GM23338 (cell line): ENCODE measurements around the gene SNHG17. TPM values are rescaled to one million over a fixed set of nuclear protein-coding genes. Genes with fewer than 3 reads are reported as not detected.

Experiments
- ATAC-seq: fragments of 200-7000 bp; cut with Tn5 transposase; 3 replicates; pipeline ENCODE4 v1.9.1; 2020
- DNase-seq: peaks from one replicate; pipeline ENCODE4 v3.0.0-alpha.2; 2015; ENCODE audit warnings: low spot score
- H2AFZ ChIP-seq: fragments of 200-600 bp; sonication (generic); 2 replicates; pipeline ENCODE4 v1.8.0; 2016; ENCODE audit warnings: antibody characterized with exemption, mild to moderate bottlenecking, moderate library complexity
- H3F3A ChIP-seq: fragments of 200-600 bp; sonication (generic); replicated peaks from 2 replicates; pipeline ENCODE4 v1.8.0; 2017; ENCODE audit warnings: antibody characterized with exemption, mixed run types, low read depth
- H3K27ac ChIP-seq: fragments of 200-600 bp; sonication (generic); 2 replicates; pipeline ENCODE4 v1.6.1; 2016; ENCODE audit warnings: low read depth
- H3K27me3 ChIP-seq: fragments of 200-600 bp; sonication (generic); 2 replicates; pipeline ENCODE4 v1.8.0; 2016; ENCODE audit warnings: mild to moderate bottlenecking, mixed run types, moderate library complexity; ENCODE audit not compliant: insufficient read depth
- H3K36me3 ChIP-seq: fragments of 200-600 bp; sonication (generic); 2 replicates; pipeline ENCODE4 v1.8.0; 2016; ENCODE audit warnings: mild to moderate bottlenecking; ENCODE audit not compliant: insufficient read depth
- H3K4me1 ChIP-seq: fragments of 200-600 bp; sonication (generic); 2 replicates; pipeline ENCODE4 v1.8.0; 2016; ENCODE audit warnings: mild to moderate bottlenecking, moderate library complexity; ENCODE audit not compliant: insufficient read depth
- H3K4me2 ChIP-seq: fragments of 200-600 bp; sonication (generic); 2 replicates; pipeline ENCODE4 v1.7.1; 2017; ENCODE audit warnings: mixed run types
- H3K4me3 ChIP-seq: fragments of 200-600 bp; sonication (generic); 2 replicates; pipeline ENCODE4 v1.6.1; 2016; ENCODE audit warnings: mixed run types
- H3K79me2 ChIP-seq: fragments of 200-600 bp; sonication (generic); replicated peaks from 2 replicates; pipeline ENCODE4 v1.8.0; 2017; ENCODE audit warnings: mild to moderate bottlenecking; ENCODE audit not compliant: insufficient read depth
- H3K9me2 ChIP-seq: fragments of 200-600 bp; sonication (generic); 2 replicates; pipeline ENCODE4 v1.8.0; 2017; ENCODE audit not compliant: insufficient read depth
- H4K20me1 ChIP-seq: fragments of 200-600 bp; sonication (generic); replicated peaks from 2 replicates; pipeline ENCODE4 v1.8.0; 2017; ENCODE audit warnings: mild to moderate bottlenecking; ENCODE audit not compliant: insufficient read depth
- H3K27ac Mint-ChIP-seq: 2 replicates; pipeline ENCODE4 v1.8.0; 2020; ENCODE audit warnings: inconsistent platforms, mild to moderate bottlenecking, moderate library complexity, mixed read lengths
- H3K27me3 Mint-ChIP-seq: 3 replicates; pipeline ENCODE4 v1.8.0; 2022; ENCODE audit warnings: low read depth, mild to moderate bottlenecking, moderate library complexity, mixed read lengths, inconsistent platforms; ENCODE audit not compliant: insufficient read depth, poor library complexity
- H3K36me3 Mint-ChIP-seq: 3 replicates; pipeline ENCODE4 v1.8.0; 2021; ENCODE audit warnings: low read depth, mild to moderate bottlenecking, inconsistent platforms, moderate library complexity, mixed read lengths
- H3K4me1 Mint-ChIP-seq: 3 replicates; pipeline ENCODE4 v1.8.0; 2020; ENCODE audit warnings: mild to moderate bottlenecking, inconsistent platforms, mixed read lengths
- H3K4me3 Mint-ChIP-seq: 3 replicates; pipeline ENCODE4 v1.8.0; 2021; ENCODE audit warnings: moderate library complexity, mild to moderate bottlenecking, inconsistent platforms, mixed read lengths
- H3K9me3 Mint-ChIP-seq: 3 replicates; pipeline ENCODE4 v1.8.0; 2020; ENCODE audit warnings: moderate library complexity, mild to moderate bottlenecking, inconsistent platforms, mixed read lengths
- CREB1 ChIP-seq: fragments of 250-450 bp; sonication (Bioruptor Pico); IDR thresholded peaks from 2 replicates; pipeline ENCODE4 v1.5.0; 2020; ENCODE audit warnings: low read depth, mild to moderate bottlenecking, moderate library complexity
- CTCF ChIP-seq, 2 experiments: fragments of 200-600 bp in 1 of 2; sonication (generic) in 1 of 2; conservative IDR thresholded peaks; 2 replicates each; pipeline versions ENCODE4 v1.5.1 to v1.6.1; 2016 to 2017; ENCODE audit warnings: antibody characterized with exemption in 2 of 2, low read depth in 2 of 2, mild to moderate bottlenecking in 2 of 2, moderate library complexity in 1 of 2
- ETS1 ChIP-seq: IDR thresholded peaks from 2 replicates; pipeline ENCODE4 v1.6.1; 2016; ENCODE audit warnings: antibody characterized with exemption
- POLR2AphosphoS5 ChIP-seq: IDR thresholded peaks from 2 replicates; pipeline ENCODE4 v1.6.1; 2016; ENCODE audit warnings: antibody characterized with exemption, low read depth
- REST ChIP-seq: IDR thresholded peaks from one replicate; pipeline ENCODE4 v1.6.1; 2018; ENCODE audit warnings: antibody characterized with exemption; ENCODE audit not compliant: unreplicated experiment
- ZNF114 ChIP-seq: fragments of 250-450 bp; sonication (Bioruptor Pico); IDR thresholded peaks from 2 replicates; pipeline ENCODE4 v1.5.0; 2020; ENCODE audit warnings: mild to moderate bottlenecking, moderate library complexity
- ZNF331 ChIP-seq: fragments of 250-450 bp; sonication (Bioruptor Pico); IDR thresholded peaks from 2 replicates; pipeline ENCODE4 v1.5.0; 2020; ENCODE audit warnings: low read depth, mild to moderate bottlenecking, moderate library complexity
- polyA plus RNA-seq: library from polyadenylated mRNA; unstranded; fragments of >200 nt; fragmentation: Nextera tagmentation; extraction: Ambion mirVana; gene quantifications from 2 replicates; pipeline ENCODE4 v1.2.1, GENCODE V29; 2016
- total RNA-seq: library from RNA; depleted of rRNA; stranded (reverse); fragments of >200 nt; shearing (Covaris generic); gene quantifications from 2 replicates; pipeline ENCODE4 v1.2.3, GENCODE V29; 2014

Gene SNHG17
- total and polyA plus RNA-seq, 2 experiments from 2014 or later: 25.4 to 76.1 TPM

GRCh38 chr20:38428800-38429199 is 6.3 kb downstream of the SNHG17 start (continued):
- TF ChIP-seq POLR2AphosphoS5 (no peak), CREB1 (CRISPR knock-in tag) (no peak), ETS1 (no peak), ZNF114 (no peak), REST (no peak)

- H3K79me2 ChIP-seq: peaks cover 92% of the 10 kb centered on the region
These were observed 7.5 kb downstream of the SNHG17 start for GRCh38 chr20:38427655-38428023.

More at GRCh38 chr20:38427655-38428023, 7.5 kb downstream of the SNHG17 start:
- Histone ChIP-seq H3K4me2 (no peak overlapping the region), H3K27me3 (no peaks in the 10 kb centered on the region), H3K9me2 (no peaks in the 10 kb centered on the region), H3K36me3 (peaks cover 95% of the 10 kb centered on the region), H3K4me1 (no peaks in the 10 kb centered on the region), H2AFZ (no peak overlapping the region), H3K4me3 (no peak overlapping the region), H4K20me1 (peaks cover 48% of the 10 kb centered on the region), H3F3A (peaks cover 18% of the 10 kb centered on the region), H3K27ac (no peak overlapping the region)
- ATAC-seq (no peak), DNase-seq (no peak)
- H3K4me3 Mint-ChIP-seq: no peak overlapping the region
- H3K36me3 Mint-ChIP-seq: peaks cover 100% of the 10 kb centered on the region
- peaks cover 2% of the 10 kb centered on the region; the same call in 1 of the 3 replicates for H3K9me3 Mint-ChIP-seq
- H3K4me1 Mint-ChIP-seq: peaks cover 13% of the 10 kb centered on the region
- TF ChIP-seq CTCF (conservative IDR thresholded peaks at IDR 0.05; ENCODE audit: low read depth in 2 of 2): no peak
- TF ChIP-seq POLR2AphosphoS5: no peak
- TF ChIP-seq ZNF331 (CRISPR knock-in tag): no peak
- peaks cover 26% of the 10 kb centered on the region for H3K27me3 Mint-ChIP-seq
- H3K27ac Mint-ChIP-seq: no peak overlapping the region
